ENCODE measurements around the gene KCNJ14.
"Not testable (repeated sequence)": the region's sequence is repeated elsewhere in the genome, so short reads cannot be mapped to it uniquely, and the experiment has no call there.

Gene KCNJ14

GRCh38 chr19:48488478-48488877 is 33.1 kb downstream of the KCNJ14 start:
- DNase-seq: not testable (repeated sequence)

GRCh38 chr19:48489608-48490216 is 34.3 kb downstream of the KCNJ14 start:
- DNase-seq: peak; percentile 67

GRCh38 chr19:48490981-48491792 is 35.8 kb downstream of the KCNJ14 start:
- DNase-seq: no peak

DNA sequence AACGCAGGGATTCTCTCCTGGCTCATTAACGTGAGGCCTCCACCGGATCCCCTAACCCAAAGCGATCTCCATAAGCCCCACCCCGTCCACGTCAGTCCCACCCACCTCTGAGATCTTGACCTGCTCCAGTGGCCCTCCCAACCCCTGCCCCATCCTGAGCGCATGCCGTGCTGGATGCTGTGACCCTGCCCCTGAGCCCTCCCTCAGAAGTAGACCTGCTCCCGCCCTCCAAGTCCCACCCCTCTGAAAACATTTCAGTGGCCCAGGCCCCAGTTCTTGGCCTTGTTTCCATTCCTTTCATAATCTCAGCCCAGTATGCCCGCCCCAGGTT is 36.4 kb downstream of the KCNJ14 start:
- no peak for DNase-seq

DNA sequence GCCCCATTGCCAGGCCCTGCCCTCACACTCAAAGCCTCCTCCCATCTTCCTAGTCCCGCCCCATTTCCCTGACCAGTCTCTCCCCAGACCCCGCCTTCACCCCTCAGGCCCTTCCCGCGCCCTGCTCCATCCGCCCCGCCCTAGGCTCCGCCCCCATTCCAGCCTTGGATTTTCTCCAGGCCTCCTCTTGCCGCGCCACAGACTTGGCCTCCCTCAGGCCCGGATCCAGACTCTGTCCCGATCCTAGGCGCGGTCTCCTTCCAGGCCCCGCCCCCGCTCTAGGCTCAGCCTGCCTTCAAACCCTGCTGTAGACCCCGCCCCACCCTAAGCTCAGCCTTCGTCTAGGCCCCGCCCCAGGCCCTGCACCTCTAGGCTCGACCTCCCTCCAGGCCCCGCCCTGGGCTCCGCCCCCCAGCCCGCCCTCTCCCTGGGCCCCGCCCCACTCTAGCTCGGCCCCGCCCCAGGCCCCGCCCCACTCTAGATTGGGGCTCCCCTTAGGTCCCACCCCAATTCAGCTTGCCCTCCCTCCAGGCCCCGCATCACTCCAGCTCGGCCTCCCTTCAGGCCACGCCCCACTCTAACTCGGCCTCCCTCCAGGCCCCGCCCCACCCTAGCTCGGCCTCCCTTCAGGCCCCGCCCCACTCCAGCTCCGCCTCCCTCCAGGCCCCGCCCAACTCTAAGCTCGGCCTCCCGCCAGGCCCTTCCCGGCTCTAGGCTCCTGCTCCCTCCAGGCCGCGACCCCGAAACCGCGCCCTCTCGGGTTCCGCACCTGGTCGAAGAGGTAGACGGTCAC is 37.7 kb downstream of the KCNJ14 start:
- peak; percentile 88 for DNase-seq

DNA sequence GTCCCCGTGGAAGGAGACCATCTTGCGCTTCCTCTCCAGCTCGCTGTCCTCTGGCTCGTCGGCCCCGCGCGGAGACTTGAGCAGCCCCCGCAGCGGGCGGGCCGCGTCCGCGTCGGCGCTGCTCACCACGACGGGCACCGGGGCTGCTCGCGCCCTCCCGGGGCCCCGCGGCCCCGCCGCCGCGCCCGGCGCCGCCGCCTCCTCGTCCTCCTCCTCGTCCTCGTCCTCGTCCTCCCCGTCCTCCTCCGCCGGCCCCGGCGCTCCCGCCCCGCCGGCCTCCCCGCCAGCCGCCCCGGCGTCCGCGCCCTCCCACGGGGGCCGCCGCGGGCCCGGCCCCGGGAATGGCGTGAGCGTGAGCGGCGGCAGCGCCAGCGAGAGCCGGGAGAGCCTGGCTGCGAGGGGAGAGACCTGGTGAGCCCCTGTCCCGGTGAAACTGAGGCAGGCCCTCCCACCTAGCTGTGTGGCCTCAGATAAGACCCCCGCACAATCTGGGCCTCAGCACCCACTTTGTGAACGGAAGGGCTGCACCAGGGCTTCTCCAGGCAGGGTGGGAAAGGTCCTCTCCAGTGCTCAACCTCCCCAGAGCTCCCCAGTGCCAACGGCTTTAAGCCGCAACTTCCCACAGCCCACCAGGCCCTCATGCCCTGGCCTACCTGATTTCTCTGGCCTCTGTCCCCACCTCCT is 38.5 kb downstream of the KCNJ14 start:
- DNase-seq: no peak

DNA sequence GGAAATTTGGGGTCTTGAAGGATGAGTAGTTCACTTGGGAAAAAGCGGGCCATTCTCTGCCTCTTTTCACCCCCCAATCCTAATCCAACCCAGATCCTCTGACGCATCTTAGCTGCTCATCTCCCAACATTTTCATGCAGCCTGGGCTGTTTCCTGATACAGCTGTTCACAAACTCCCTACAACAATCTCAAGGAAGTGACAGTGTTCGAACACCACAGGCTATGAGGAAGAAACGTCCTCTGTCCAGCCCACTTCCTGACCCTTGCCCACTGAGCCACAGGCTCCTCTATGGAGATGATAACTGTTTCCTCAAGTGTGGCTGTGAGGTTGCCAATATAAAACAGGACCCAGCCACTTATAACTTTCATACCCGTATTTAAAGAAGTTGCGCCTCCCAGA is 40.0 kb downstream of the KCNJ14 start:
- DNase-seq: no peak

DNA sequence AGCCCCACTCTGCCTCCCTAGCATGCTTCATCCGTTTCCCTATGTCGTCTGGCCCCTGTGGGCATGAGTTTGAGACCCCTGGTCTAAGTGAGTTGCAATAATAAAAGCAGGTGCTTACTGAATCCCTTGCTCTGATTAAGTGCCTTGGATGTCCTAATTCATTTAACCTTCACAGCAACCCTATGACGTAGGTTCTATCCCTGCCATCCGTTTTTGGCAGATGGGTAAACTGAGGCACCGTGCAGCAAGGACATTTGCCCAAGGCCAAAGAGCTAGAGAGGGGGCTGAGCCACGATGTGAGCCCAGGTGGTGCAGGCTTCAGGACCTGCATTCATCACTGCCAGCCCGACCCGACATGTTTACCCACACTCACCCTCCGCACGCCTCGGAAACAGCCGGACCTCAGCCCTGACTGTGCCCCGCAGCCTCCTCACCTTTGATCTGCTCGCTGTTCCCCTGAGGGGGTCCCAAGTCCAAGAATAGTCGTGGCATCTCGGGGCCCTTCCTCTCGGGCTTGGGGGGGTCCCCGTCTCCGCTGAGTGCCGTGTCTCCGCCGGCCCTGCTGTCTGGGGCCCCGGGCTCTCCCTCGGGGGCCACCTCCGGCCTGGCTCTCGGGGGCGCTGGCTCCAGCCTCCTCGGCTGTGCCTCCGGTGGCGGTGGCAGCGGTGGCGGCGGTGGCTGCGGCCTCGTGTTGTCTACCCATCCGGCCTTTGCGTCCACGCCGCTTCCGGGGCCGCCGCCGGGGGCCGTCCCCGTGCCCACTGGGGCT is 41.8 kb downstream of the KCNJ14 start:
- no peak for DNase-seq

DNA sequence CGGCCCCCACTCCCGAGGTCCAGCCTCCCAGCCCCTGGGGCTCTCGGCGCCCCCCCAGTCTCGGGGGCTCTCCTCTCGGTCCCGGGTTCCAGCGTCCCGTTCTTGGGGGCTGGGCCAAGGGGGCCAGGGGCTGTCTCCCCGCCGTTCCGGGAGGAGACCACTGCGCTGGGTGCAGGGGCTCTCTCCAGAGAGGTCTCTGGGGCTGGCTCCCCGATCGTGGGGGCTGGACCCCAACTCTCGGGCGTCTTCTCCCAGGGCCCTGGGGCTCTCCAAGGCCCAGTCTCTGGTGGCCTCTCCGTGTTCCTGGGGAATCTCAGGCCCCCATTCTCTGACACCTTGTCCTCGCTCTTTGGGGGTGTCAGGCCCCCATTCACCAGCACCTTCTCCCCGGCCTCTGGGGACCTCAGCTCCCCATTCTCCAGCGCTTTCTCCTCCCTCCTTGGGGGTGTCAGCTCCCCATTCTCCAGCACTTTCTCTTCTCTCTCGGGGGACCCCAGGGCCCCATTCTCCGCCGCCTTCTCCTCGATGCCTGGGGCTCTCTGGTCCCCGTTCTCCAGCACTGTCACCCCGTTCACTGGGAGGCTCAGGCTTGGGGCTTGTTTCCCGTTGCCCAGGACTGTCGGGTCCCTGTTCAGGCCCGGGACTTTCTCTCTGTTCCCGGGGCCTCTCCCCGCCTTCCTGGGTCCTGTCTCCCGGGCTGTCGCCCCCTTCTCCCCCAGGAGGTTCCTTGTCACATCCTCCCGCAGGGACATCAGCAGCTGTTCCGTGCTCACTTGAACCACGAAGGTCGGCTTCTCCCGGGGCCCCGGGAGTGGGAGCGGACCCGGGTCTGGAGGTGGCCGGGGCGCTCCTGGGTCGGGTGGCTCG is 42.6 kb downstream of the KCNJ14 start:
- DNase-seq: no peak

DNA sequence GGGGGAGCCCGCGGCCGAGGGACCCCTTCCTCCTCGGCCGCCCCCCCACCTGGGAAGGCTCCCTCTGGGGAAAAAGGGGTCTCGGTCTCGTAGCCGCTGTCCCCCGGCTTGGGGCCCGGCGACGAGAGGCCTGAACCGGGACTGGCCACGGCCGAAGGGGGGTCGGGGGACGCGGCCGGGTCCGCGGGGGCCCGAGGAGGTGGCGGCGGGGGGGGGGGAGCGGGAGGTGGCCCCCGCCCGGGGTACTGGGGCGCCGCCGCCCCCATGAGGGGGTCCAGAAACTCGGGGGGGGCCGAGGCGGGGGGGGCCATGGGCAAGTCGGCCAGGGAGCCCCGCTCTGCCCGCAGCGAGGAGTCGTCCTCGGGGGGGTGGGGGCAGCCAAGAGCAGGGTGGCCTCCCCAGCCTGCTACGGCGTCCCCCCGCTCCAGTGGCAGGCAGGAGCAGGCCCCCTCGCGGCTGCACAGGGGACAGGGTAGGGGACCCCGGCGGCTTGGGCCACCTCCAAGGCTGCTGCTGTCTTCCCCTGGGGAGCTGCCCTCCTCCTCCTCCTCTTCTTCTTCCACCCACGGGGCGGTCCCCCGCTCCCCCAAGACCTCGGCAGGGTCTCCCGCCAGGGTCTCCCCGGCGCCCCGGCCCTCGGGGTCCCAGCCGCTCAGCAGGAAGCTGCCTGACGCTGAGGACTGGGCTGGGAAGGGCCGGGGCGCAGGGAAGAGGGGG is 43.4 kb downstream of the KCNJ14 start:
- DNase-seq: no peak

- DNase-seq: no peak
Measured at GRCh38 chr19:48499316-48500090, 44.1 kb downstream of the KCNJ14 start.

DNA sequence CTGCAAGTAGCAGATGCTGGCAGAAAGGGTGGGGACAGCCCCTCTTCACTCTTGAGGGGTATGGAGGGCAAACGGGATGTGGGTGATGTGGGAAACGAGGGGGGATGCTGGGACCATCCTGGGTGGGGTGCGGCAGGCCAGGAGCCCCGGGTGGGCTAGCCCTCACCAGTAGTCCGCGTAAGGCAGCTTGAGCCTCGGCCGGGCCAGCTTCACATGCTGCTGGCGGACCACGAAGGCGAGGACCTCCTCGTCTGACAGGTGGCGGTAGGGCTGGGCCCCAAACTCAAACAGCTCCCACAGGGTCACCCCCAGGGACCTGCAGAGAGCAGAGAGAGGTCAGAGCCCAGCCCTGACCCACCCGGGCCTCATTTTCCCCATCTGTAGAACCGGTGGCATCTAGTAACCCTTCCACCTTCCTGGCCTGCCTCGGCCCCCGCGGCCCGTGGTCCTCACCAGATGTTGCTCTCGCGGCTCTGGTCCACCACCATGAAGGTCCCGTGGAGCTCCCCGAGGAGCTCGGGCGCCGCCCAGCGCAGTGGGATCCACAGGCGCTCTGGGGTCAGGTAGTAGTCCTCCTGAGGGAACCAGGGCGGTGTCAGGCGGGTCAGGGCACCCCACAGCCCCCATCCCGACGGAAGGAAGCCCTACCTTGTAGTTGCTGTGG is 45.6 kb downstream of the KCNJ14 start:
- no peak for DNase-seq

DNA sequence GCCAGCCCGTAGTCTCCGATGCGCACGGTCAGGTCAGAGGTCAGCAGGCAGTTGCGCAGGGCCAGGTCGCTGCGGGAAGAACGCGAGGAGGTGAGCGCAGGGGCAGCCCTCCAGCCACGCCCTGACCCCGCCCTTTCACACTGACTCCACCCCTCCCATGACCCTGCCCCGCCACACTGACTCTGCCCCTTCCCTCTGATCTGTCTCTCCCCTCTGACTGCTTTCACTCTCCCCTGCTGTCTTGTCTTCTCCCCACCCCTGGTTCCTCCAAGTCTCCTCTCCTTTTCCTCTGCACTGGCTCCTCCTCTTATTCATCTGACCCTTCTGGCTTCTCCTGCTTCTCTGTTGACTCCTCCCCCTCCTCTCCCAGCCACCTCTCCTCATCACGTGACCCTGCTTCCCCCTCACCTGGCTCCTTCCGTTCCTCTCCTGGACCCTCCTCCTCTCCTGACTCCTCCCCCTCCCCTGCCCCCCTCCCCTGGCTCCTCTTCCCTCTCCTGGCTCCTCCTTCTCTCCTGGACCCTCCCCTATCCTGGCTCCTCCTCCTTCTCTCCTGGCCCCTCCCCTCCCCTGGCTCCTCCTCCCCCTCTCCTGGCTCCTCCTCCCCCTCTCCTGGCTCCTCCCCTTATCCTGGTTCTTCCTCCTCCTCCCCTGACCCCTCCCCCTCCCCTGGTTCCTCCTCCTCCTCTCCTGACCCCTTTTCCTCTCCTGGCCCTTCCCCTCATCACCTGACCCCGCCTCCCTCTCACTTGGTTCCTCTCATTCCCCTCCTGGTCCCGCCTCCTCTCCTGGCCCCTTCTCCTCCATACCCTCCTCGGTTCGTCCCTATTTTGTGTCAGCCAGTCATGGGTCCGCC is 46.3 kb downstream of the KCNJ14 start:
- DNase-seq: no peak

- DNase-seq: peak; percentile 74
Measured at GRCh38 chr19:48502350-48503018, 47.1 kb downstream of the KCNJ14 start.

DNA sequence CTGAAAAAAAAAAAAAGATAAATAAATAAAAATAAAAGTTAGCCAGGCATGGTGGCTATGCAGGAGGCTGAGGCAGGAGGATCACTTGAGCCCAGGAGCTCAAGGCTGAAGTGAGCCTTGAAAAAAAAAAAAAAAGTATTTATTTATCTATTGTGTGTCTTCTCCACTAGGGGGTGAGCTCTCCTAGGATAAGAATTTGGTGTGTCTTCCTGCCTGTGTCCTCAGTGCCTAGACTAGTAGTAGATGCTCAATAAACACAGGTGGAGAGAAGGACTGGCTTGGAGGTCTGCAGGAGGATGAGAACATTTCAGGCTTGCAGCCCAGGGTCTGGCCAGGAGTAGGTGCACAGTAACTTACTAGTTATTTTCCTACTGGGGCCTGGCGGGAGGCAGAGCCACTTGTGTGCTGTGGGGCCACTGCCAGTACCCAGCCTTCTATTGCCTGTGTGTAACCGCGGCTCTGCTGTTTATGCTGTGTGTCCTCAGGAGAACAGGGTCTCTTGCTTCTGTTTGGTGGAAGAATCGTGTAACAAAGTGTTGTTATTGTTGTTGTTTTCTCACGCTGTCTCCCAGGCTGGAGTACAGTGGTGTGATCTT is 50.9 kb downstream of the KCNJ14 start:
- no peak for DNase-seq

- DNase-seq: no peak
Measured at GRCh38 chr19:48507911-48508439, 52.6 kb downstream of the KCNJ14 start.

All from right kidney (tissue), 1 donor.